NCI-H2227 (cell line): ENCODE measurements around the gene PTPN1.

Source experiments
- DNase-seq: peaks from one replicate; lab custom pipeline; 2025; ENCODE audit not compliant: unreplicated experiment; lab: John Stamatoyannopoulos, UW

PTPN1 gene

GRCh38 chr20:50510706-50511542 is 741 bp downstream of the PTPN1 start:
- DNase-seq = no peak

- DNase-seq = no peak
Measured at GRCh38 chr20:50512323-50512722, 2.1 kb downstream of the PTPN1 start.

- DNase-seq = no peak
Measured at GRCh38 chr20:50513169-50514034, 3.2 kb downstream of the PTPN1 start.

- no peak for DNase-seq
Measured at GRCh38 chr20:50514035-50514337, 3.8 kb downstream of the PTPN1 start.

- DNase-seq = no peak
Measured at GRCh38 chr20:50514750-50515149, 4.6 kb downstream of the PTPN1 start.

GRCh38 chr20:50515471-50516106 is 5.4 kb downstream of the PTPN1 start:
- DNase-seq = no peak

- DNase-seq = no peak
Measured at GRCh38 chr20:50516180-50516934, 6.2 kb downstream of the PTPN1 start.

- DNase-seq = no peak
Measured at GRCh38 chr20:50516935-50517816, 7.0 kb downstream of the PTPN1 start.

- DNase-seq = no peak
Measured at GRCh38 chr20:50517817-50518154, 7.6 kb downstream of the PTPN1 start.

GRCh38 chr20:50518270-50518721 is 8.1 kb downstream of the PTPN1 start:
- no peak for DNase-seq

- DNase-seq = no peak
Measured at GRCh38 chr20:50519036-50519762, 9.0 kb downstream of the PTPN1 start.

- no peak for DNase-seq
Measured at GRCh38 chr20:50520222-50520880, 10.2 kb downstream of the PTPN1 start.

- DNase-seq = no peak
Measured at GRCh38 chr20:50521221-50522052, 11.3 kb downstream of the PTPN1 start.

- DNase-seq = no peak
Measured at GRCh38 chr20:50522053-50522674, 12.0 kb downstream of the PTPN1 start.

- DNase-seq = no peak
Measured at GRCh38 chr20:50523552-50524167, 13.5 kb downstream of the PTPN1 start.

GRCh38 chr20:50525681-50526080 is 15.5 kb downstream of the PTPN1 start:
- no peak for DNase-seq

GRCh38 chr20:50526403-50526989 is 16.3 kb downstream of the PTPN1 start:
- DNase-seq = no peak
